ENCODE measurements around the gene PRM3. TPM values are rescaled to one million over a fixed set of nuclear protein-coding genes. Genes with fewer than 3 reads are reported as not detected.

Gene PRM3
- polyA plus RNA-seq, 1 donor from 2014 or later, result not detected

DNA sequence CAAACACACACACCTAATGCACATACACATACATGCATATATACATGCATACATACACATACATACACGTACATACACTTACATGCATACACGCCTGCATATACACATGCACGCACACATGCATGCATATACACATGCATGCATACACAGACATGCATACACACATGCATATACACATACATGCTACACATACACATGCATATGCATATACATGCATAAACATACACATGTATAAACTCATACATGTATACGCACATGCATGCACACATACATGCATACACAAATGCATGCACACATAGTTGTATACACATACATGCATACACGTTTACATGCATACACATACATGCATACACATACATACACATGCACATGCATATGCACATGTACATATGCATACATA is 48.2 kb upstream of the PRM3 start:
- H2AFZ ChIP-seq (ENCODE audit: low read depth, low read length), result no peak overlapping the region

GRCh38 chr16:11320170-11320569 is 46.7 kb upstream of the PRM3 start:
- Histone ChIP-seq H3K27ac (ENCODE audit: low read length) (no peak overlapping the region), H3K79me2 (replicated peaks; ENCODE audit: insufficient read depth, low read length) (no peaks in the 10 kb centered on the region), H3K9ac (ENCODE audit: low read length) (no peak overlapping the region), H3K9me2 (ENCODE audit: insufficient read depth, low read length) (no peaks in the 10 kb centered on the region), H4K20me1 (ENCODE audit: insufficient read depth) (no peaks in the 10 kb centered on the region), H3F3A (ENCODE audit: insufficient read depth, low read length, poor library complexity, severe bottlenecking) (no peaks in the 10 kb centered on the region), H3K36me3 (ENCODE audit: insufficient read depth, low read length) (no peaks in the 10 kb centered on the region), H3K4me2 (ENCODE audit: low read length) (no peak overlapping the region), H3K4me3 (ENCODE audit: low read length) (no peak overlapping the region), H3K9me3 (ENCODE audit: low read length) (no peaks in the 10 kb centered on the region), H2AFZ (ENCODE audit: low read depth, low read length) (no peak overlapping the region), H3K27me3 (ENCODE audit: insufficient read depth, low read depth, low read length) (no peaks in the 10 kb centered on the region)
- TF ChIP-seq REST (IDR thresholded peaks at IDR 0.05; ENCODE audit: borderline replicate concordance), result no peak
- TF ChIP-seq, protein P1, sequence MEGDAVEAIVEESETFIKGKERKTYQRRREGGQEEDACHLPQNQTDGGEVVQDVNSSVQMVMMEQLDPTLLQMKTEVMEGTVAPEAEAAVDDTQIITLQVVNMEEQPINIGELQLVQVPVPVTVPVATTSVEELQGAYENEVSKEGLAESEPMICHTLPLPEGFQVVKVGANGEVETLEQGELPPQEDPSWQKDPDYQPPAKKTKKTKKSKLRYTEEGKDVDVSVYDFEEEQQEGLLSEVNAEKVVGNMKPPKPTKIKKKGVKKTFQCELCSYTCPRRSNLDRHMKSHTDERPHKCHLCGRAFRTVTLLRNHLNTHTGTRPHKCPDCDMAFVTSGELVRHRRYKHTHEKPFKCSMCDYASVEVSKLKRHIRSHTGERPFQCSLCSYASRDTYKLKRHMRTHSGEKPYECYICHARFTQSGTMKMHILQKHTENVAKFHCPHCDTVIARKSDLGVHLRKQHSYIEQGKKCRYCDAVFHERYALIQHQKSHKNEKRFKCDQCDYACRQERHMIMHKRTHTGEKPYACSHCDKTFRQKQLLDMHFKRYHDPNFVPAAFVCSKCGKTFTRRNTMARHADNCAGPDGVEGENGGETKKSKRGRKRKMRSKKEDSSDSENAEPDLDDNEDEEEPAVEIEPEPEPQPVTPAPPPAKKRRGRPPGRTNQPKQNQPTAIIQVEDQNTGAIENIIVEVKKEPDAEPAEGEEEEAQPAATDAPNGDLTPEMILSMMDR (IDR thresholded peaks at IDR 0.05; ENCODE audit: poor library complexity, severe bottlenecking), result no peak
- TF ChIP-seq POLR2AphosphoS5 (IDR thresholded peaks at IDR 0.05), result no peak
- no peak for TF ChIP-seq MXI1 (conservative IDR thresholded peaks at IDR 0.05; ENCODE audit: poor library complexity, severe bottlenecking)
- no peak for TF ChIP-seq RAD21 (conservative IDR thresholded peaks at IDR 0.05)
- TF ChIP-seq SMC3 (conservative IDR thresholded peaks at IDR 0.05; ENCODE audit: poor library complexity), result no peak
- TF ChIP-seq EP300 (conservative IDR thresholded peaks at IDR 0.05; ENCODE audit: poor library complexity, severe bottlenecking), result no peak
- TF ChIP-seq TAF1 (IDR thresholded peaks at IDR 0.05; ENCODE audit: low read depth), result no peak

More for the DNA sequence above, 48.2 kb upstream of the PRM3 start:
- Histone ChIP-seq H3K27me3 (ENCODE audit: insufficient read depth, low read depth, low read length) (no peaks in the 10 kb centered on the region), H3K4me2 (ENCODE audit: low read length) (no peak overlapping the region), H3K9me3 (ENCODE audit: low read length) (no peaks in the 10 kb centered on the region), H3K36me3 (ENCODE audit: insufficient read depth, low read length) (no peaks in the 10 kb centered on the region), H4K20me1 (ENCODE audit: insufficient read depth) (no peaks in the 10 kb centered on the region), H3K27ac (ENCODE audit: low read length) (no peak overlapping the region), H3F3A (ENCODE audit: insufficient read depth, low read length, poor library complexity, severe bottlenecking) (no peaks in the 10 kb centered on the region), H3K4me3 (ENCODE audit: low read length) (no peak overlapping the region), H3K9me2 (ENCODE audit: insufficient read depth, low read length) (no peaks in the 10 kb centered on the region), H3K9ac (ENCODE audit: low read length) (no peak overlapping the region), H3K79me2 (replicated peaks; ENCODE audit: insufficient read depth, low read length) (no peaks in the 10 kb centered on the region)
- TF ChIP-seq, protein P1 (IDR thresholded peaks at IDR 0.05; ENCODE audit: poor library complexity, severe bottlenecking), result no peak
- TF ChIP-seq POLR2AphosphoS5 (IDR thresholded peaks at IDR 0.05) (no peak), SMC3 (conservative IDR thresholded peaks at IDR 0.05; ENCODE audit: poor library complexity) (no peak), MXI1 (conservative IDR thresholded peaks at IDR 0.05; ENCODE audit: poor library complexity, severe bottlenecking) (no peak), TAF1 (IDR thresholded peaks at IDR 0.05; ENCODE audit: low read depth) (no peak), RAD21 (conservative IDR thresholded peaks at IDR 0.05) (no peak), EP300 (conservative IDR thresholded peaks at IDR 0.05; ENCODE audit: poor library complexity, severe bottlenecking) (no peak), EZH2 (IDR thresholded peaks at IDR 0.05; ENCODE audit: borderline replicate concordance, insufficient read depth, low read length, poor library complexity, severe bottlenecking) (no peak), REST (IDR thresholded peaks at IDR 0.05; ENCODE audit: borderline replicate concordance) (no peak)
